Sigmoid colon (tissue), 7 donors: Measurements from ENCODE around the gene MS4A14. TPM values are rescaled to one million over a fixed set of nuclear protein-coding genes. Genes with fewer than 3 reads are reported as not detected.

ENCODE experiments used
- DNase-seq: peaks from one replicate; pipeline ENCODE4 v3.0.0-alpha.2; 2019
- H3K27ac ChIP-seq, 4 donors: fragments of 200-600 bp; sonication (generic); one replicate each; pipeline ENCODE4 v1.5.1; 2016 to 2019; ENCODE audit warnings: mild to moderate bottlenecking in 1 of 4
- H3K27me3 ChIP-seq, 3 donors: fragments of 200-600 bp; sonication (generic); one replicate each; pipeline ENCODE4 v1.5.1; 2019; ENCODE audit warnings: mild to moderate bottlenecking in 1 of 3
- H3K36me3 ChIP-seq, 4 donors: fragments of 200-600 bp; sonication (generic); one replicate each; pipeline ENCODE4 v1.5.1; 2016 to 2019
- H3K4me1 ChIP-seq, 4 donors: fragments of 200-600 bp; sonication (generic); one replicate each; pipeline ENCODE4 v1.5.1; 2017 to 2019
- H3K4me3 ChIP-seq, 4 donors: fragments of 200-600 bp; sonication (generic); one replicate each; pipeline ENCODE4 v1.5.1; 2017 to 2019; ENCODE audit warnings: mild to moderate bottlenecking in 2 of 4, moderate library complexity in 1 of 4
- H3K9me3 ChIP-seq, 4 donors: fragments of 200-600 bp in 3 of 4; sonication (generic) in 3 of 4; one replicate each; pipeline versions ENCODE4 v1.5.1 to v1.6.1; 2013 to 2019
- CTCF ChIP-seq, 4 experiments: fragments of 450-650 bp in 3 of 4; fragments of 200-600 bp in 1 of 4; IDR thresholded peaks; one replicate each; pipeline ENCODE4 v1.5.1; 2016 to 2019; ENCODE audit warnings: antibody characterized with exemption in 4 of 4, mild to moderate bottlenecking in 3 of 4, moderate library complexity in 2 of 4
- EP300 ChIP-seq, 4 donors: sonication (generic); formaldehyde crosslinking; IDR thresholded peaks; one replicate each; pipeline ENCODE4 v1.6.1; 2017; ENCODE audit warnings: antibody characterized with exemption in 4 of 4
- POLR2A ChIP-seq, 2 donors: fragments of 450-650 bp; IDR thresholded peaks; one replicate each; pipeline ENCODE4 v1.6.1; 2016; ENCODE audit warnings: antibody characterized with exemption in 2 of 2, mild to moderate bottlenecking in 2 of 2, moderate library complexity in 2 of 2
- POLR2AphosphoS5 ChIP-seq, 4 donors: sonication (generic); formaldehyde crosslinking; IDR thresholded peaks; one replicate each; pipeline ENCODE4 v1.6.1; 2017; ENCODE audit warnings: antibody characterized with exemption in 4 of 4
- WGBS, 2 donors: extraction: QIAGEN DNeasy Blood & Tissue Kit; methylation state at CpG; one replicate each; pipeline ENCODE4 v1.1.7; 2013; 5-methylcytosine and 5-hydroxymethylcytosine counted together
- intact Hi-C: fragments of 100-400 bp; cut with DNase I; formaldehyde crosslinking; loops from one replicate; pipeline ENCODE4 v1.15.1; 2023
- polyA plus RNA-seq, 3 donors: library from polyadenylated mRNA; stranded (reverse); fragments of 200-250 nt; gene quantifications; one replicate each; pipeline ENCODE4 v1.2.3, GENCODE V29; 2013
- total RNA-seq, 4 donors: library from RNA; depleted of rRNA; stranded (reverse); fragments of >200 nt; gene quantifications; one replicate each; pipeline ENCODE4 v1.1.0, GENCODE V29; 2016
- donor health status: healthy with polysubstance abuse.
- donor health status: Bipolar disorder and iron deficiency.
- donor health status: healthy.

MS4A14 gene
- total and polyA plus RNA-seq, 7 donors, result 0.25 to 7.2 (median 2.8) TPM; not detected in 2

- Histone ChIP-seq H3K36me3 (no peaks in the 10 kb centered on the region), H3K9me3 (no peaks in the 10 kb centered on the region), H3K27ac (no peak overlapping the region), H3K27me3 (no peaks in the 10 kb centered on the region), H3K4me1 (no peaks in the 10 kb centered on the region), H3K4me3 (no peak overlapping the region)
- TF ChIP-seq POLR2AphosphoS5 (IDR thresholded peaks at IDR 0.05) (no peak), POLR2A (IDR thresholded peaks at IDR 0.05) (no peak), CTCF (IDR thresholded peaks at IDR 0.05) (no peak), EP300 (IDR thresholded peaks at IDR 0.05) (no peak)
- intact Hi-C loops, result no loop called here
- 79 to 87% methylated on average over 1 of the region's 1 CpG for WGBS, 2 donors
- no peak for DNase-seq
Measured at GRCh38 chr11:60371854-60372253, 24.4 kb upstream of the MS4A14 start.

DNA sequence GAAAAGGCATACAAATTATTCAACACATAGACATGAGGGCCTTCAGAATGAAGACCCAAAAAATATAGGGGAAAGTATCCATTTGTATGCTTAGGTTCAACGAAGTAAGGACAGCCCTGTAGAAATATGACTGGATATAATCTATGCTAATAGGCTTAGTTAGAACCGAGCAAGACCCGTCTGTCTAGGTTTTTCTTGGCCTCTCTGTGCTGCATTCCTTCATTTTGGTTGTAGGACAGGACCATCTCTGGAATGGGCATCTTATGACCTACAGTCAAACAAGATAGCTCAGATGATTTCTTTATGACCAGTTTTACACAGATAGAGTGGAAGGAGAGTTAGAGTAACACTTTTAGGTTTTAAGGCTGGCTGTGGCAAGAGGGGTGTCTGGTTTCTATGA is 23.5 kb upstream of the MS4A14 start:
- Histone ChIP-seq H3K4me3 (no peak overlapping the region), H3K27ac (no peak overlapping the region), H3K27me3 (no peaks in the 10 kb centered on the region), H3K4me1 (no peaks in the 10 kb centered on the region), H3K9me3 (no peaks in the 10 kb centered on the region), H3K36me3 (no peaks in the 10 kb centered on the region)
- intact Hi-C loops, result no loop called here
- no peak for DNase-seq
- TF ChIP-seq CTCF (IDR thresholded peaks at IDR 0.05) (no peak), POLR2AphosphoS5 (IDR thresholded peaks at IDR 0.05) (no peak), POLR2A (IDR thresholded peaks at IDR 0.05) (no peak), EP300 (IDR thresholded peaks at IDR 0.05) (no peak)
- 89 to 92% methylated on average over 3 of the region's 3 CpGs for WGBS, 2 donors

GRCh38 chr11:60375316-60375715 is 20.9 kb upstream of the MS4A14 start:
- intact Hi-C loops, result no loop called here
- Histone ChIP-seq H3K9me3 (no peaks in the 10 kb centered on the region), H3K27me3 (no peaks in the 10 kb centered on the region), H3K4me1 (no peaks in the 10 kb centered on the region), H3K36me3 (no peaks in the 10 kb centered on the region), H3K4me3 (no peak overlapping the region), H3K27ac (no peak overlapping the region)
- TF ChIP-seq EP300 (IDR thresholded peaks at IDR 0.05) (no peak), CTCF (IDR thresholded peaks at IDR 0.05) (no peak), POLR2A (IDR thresholded peaks at IDR 0.05) (no peak), POLR2AphosphoS5 (IDR thresholded peaks at IDR 0.05) (no peak)
- DNase-seq, result no peak
- 97% methylated on average over 3 of the region's 3 CpGs for WGBS, 2 donors

- Histone ChIP-seq H3K27me3 (no peaks in the 10 kb centered on the region), H3K36me3 (no peaks in the 10 kb centered on the region), H3K27ac (peak overlapping the region in 1 of 4 donors; percentile 46), H3K9me3 (no peaks in the 10 kb centered on the region), H3K4me3 (no peak overlapping the region), H3K4me1 (no peaks in the 10 kb centered on the region)
- intact Hi-C loops, result no loop called here
- TF ChIP-seq POLR2AphosphoS5 (IDR thresholded peaks at IDR 0.05), result no peak
- TF ChIP-seq POLR2A (IDR thresholded peaks at IDR 0.05), result no peak
- no peak for TF ChIP-seq EP300 (IDR thresholded peaks at IDR 0.05)
- no peak for TF ChIP-seq CTCF (IDR thresholded peaks at IDR 0.05)
- 65 to 85% methylated on average over 3 of the region's 3 CpGs for WGBS, 2 donors
- DNase-seq, result no peak
Measured at GRCh38 chr11:60376601-60377000, 19.7 kb upstream of the MS4A14 start.

- no peak overlapping the region for H3K4me3 ChIP-seq
- no peaks in the 10 kb centered on the region for H3K27me3 ChIP-seq
- no peak for TF ChIP-seq CTCF (IDR thresholded peaks at IDR 0.05)
- TF ChIP-seq POLR2A (IDR thresholded peaks at IDR 0.05), result no peak
- peak in 2 of 4 donors; percentile 22 to 24 for TF ChIP-seq EP300 (IDR thresholded peaks at IDR 0.05)
- peak in 2 of 4 donors; percentile 13 to 26 for TF ChIP-seq POLR2AphosphoS5 (IDR thresholded peaks at IDR 0.05)
- H3K27ac ChIP-seq, result peak overlapping the region in 2 of 4 donors; percentile 30 to 46
- no peaks in the 10 kb centered on the region for H3K36me3 ChIP-seq
- intact Hi-C loops, result no loop called here
- WGBS, 2 donors, result 69 to 84% methylated on average over 2 of the region's 2 CpGs
- peak; percentile 79 for DNase-seq
- no peaks in the 10 kb centered on the region for H3K4me1 ChIP-seq
- no peaks in the 10 kb centered on the region for H3K9me3 ChIP-seq
Measured at GRCh38 chr11:60377401-60378136, 18.7 kb upstream of the MS4A14 start.
